Forelimb muscle (tissue), 1 donor: ENCODE data around the gene DHX38. TPM values are rescaled to one million over a fixed set of nuclear protein-coding genes. Genes with fewer than 3 reads are reported as not detected.
A peak's percentile ranks its signal among the peaks of the same experiment; 100 is the strongest.

Experiments
- DNase-seq: peaks from one replicate; pipeline ENCODE4 v3.0.0-alpha.2; 2013; ENCODE audit warnings: low read depth
- polyA plus RNA-seq: library from polyadenylated mRNA; unstranded; fragments of 120-200 nt; gene quantifications from one replicate; pipeline ENCODE4 v1.2.1, GENCODE V29; 2013; ENCODE audit not compliant: insufficient read length

The DHX38 gene
- polyA plus RNA-seq, 1 donor: 46.5 TPM

DNA sequence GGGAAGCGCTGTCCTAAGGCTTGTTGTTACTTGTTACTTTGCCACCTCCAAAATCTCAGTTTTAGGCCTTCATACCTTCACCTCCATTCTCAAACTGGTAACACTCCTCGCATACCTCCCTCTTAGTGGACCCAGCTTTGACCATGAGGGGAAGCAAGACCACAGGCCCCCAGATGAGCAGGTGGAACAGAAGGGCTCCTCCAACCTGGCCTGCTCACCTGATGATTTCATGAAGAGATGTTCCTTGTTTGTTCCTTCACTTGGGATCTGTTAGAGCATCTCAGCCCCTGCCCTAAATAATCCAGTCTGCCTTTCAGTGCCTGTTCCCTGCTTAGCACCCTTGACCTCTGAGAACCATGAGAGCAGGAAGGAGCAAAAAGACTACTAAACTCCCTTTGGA lies 28.7 kb downstream of the DHX38 start:
- DNase-seq: no peak

DNA sequence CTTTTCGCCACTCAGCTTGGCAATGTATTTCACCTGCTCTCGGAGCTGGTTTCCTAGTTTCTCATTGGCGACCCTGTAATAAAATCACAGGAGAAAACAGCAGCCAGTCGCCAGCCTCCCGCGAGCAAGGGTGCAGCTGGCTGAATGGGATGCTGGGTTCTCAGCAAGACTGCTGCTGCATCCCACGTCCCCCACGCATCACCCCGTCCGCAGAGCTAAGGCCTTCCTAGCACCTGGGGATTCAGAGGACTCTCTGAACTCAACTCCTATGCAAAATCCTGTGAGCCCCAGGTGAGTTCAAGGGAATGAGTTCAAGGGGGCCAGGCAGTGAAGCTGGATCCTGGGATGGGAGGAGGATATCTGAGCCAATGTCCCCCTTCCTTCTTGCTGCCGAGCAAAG lies 29.3 kb downstream of the DHX38 start:
- DNase-seq: no peak

DNA sequence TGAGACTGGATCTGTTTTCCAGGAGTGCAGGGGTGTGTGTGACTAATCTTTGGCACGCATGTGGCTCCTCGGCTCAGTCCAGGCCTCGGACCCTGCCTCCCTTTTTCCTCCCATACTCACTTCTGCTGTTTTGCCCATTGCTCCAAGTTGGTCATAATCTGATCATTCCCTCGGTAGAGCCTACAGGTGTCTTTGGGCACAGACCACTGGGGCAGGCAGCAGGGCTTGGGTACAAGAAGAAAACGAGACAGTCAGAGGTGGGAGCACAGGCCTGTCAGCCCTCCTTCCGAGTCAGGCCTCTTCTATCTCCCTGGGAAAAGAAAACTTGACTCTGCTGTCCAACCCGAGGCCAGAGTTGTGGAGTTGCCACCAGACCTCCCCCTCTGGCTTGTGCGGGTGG lies 29.8 kb downstream of the DHX38 start:
- DNase-seq: no peak

GRCh38 chr16:72124148-72124547 lies 30.5 kb downstream of the DHX38 start:
- DNase-seq: no peak

GRCh38 chr16:72124761-72125634 lies 31.4 kb downstream of the DHX38 start:
- DNase-seq: peak; percentile 43

GRCh38 chr16:72125635-72126428 lies 32.2 kb downstream of the DHX38 start:
- DNase-seq: no peak

- no peak for DNase-seq
These were observed 32.8 kb downstream of the DHX38 start for GRCh38 chr16:72126429-72126765.

GRCh38 chr16:72128701-72129100 lies 35.1 kb downstream of the DHX38 start:
- no peak for DNase-seq

DNA sequence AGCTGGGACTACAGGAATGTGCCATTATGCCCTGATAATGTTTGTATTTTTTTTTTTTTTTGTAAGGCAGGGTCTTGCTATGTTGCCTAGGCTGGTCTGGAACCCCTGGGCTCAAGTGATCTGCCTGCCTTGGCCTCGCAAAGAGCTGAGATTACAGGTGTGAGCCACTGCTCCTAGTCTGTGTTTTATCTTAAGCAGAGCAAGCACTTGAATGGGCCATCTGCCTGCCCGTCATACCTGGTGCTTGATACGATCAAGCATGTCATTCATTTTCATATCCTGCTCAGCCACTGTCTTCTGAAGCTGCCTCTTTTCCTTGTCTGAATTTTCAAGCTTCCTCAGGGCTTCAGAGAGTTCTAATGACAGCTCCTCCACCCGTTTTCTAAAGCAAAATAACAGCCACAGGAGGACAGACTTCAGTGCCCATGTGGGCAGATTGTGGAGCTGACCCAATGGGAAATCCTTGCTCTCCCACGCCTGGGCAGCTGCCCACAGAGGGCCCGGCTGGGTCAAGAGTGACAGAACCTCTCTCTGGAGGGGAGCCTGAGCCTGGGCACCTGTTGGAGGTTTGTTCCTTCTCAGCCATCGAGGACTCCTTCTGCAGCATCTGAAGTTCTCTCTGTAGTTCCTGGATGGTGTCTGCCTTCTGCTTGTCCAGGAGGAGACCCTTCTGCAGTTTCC lies 36.5 kb downstream of the DHX38 start:
- no peak for DNase-seq

- DNase-seq: no peak
These were observed 37.4 kb downstream of the DHX38 start for GRCh38 chr16:72131036-72131435.

DNA sequence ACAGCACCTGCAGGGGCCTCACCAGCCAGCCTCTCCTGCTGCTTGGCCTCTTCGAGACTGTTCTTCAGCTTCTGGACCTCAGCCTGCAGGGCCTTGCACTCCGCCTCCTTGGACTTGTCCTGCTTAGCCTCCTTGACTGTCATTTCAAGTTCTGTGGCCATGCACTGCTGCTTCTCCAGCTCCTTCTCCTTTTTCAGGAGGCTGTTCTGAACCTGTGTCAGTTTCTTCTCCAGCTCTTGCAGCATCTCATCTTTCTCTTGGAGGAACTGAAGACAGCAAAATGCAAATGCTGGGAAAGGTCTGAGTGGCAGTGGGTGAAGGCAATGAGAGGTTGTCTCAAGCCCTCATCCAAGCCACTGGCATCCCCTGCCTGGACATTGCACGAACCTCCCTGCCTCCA lies 39.1 kb downstream of the DHX38 start:
- DNase-seq: no peak

- DNase-seq: no peak
These were observed 40.9 kb downstream of the DHX38 start for GRCh38 chr16:72134507-72134906.

- DNase-seq: no peak
These were observed 43.9 kb downstream of the DHX38 start for GRCh38 chr16:72137380-72138063.

DNA sequence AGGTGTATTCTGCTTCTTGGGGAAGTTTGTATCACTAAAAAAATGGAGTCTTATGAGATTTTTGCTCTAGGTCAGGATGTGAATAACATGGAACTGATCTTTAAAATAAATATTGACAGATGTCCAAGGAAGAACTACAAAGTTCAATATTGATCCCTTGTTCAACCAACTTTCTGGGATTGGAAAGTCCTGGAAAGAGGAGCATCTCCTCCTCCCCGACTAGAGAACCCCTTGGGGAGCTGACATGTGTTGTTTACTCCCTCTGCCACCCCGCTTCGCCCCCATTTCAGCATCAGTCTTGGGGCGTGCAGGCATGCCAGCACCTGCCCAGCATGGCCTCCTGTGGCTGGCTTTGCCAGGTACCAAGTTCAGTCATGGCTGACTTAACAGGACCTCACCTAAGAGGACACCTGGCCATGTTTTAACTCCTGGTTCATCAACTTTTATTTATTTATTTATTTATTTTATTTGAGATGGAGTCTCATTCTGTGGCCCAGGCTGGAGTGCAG lies 44.5 kb downstream of the DHX38 start:
- no peak for DNase-seq

- DNase-seq: no peak
These were observed 46.3 kb downstream of the DHX38 start for GRCh38 chr16:72139908-72140307.

- DNase-seq: no peak
These were observed 48.8 kb downstream of the DHX38 start for GRCh38 chr16:72142476-72142875.

DNA sequence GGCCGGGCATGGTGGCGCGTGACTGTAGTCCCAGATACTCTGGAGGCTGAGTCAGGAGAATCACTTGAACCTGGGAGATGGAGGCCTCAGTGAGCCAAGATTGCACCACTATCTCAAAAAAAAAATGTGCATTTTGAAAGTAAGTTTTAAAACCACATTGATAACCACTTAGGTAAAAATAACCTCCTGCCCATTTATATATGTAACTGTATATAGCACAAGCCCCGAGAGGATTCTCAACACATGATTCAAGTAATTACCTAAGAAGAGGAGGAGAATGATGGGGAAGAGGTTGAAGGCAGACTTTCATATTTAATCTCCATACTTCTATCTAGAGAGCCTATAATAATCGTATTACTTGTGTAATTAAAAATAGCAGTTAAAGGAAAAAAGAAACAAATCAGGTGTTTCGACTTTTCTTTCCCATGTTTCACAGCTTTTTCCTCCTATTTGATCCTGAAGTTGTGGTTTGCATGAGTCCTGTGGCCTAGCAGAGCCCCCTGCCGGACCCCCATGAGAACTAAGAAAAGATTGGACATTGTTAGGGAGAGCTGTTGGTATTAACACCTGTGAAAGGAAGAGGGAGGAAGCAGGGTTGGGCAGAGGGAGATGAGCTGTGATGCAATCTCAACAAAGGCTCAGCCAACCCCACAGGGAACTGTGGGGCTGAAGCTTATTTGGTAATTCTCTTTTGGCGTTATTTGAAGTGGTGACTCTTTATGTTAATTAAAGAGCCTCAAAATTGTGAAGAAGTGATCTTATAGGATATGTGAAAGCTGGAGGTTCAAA lies 56.2 kb downstream of the DHX38 start:
- no peak for DNase-seq

DNA sequence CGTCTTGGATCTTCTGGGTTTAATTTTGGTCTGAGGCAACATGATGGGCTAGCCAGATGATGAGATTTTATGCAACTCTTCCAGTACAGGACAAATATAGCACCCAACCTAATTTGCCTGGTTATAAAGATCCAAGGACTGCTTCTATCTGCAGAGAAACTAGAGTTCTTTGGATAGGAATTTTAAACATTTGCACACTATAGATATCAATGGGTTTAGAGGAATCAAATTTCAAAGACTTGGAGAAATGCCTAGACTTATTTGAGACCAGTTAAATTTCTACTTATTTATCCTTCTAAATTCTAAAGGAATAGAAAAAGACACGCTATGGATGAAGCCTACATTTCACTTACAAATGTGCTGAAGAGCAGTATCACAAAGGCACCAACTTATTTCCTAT lies 65.7 kb downstream of the DHX38 start:
- DNase-seq: no peak

- no peak for DNase-seq
These were observed 66.2 kb downstream of the DHX38 start for GRCh38 chr16:72159801-72160200.

DNA sequence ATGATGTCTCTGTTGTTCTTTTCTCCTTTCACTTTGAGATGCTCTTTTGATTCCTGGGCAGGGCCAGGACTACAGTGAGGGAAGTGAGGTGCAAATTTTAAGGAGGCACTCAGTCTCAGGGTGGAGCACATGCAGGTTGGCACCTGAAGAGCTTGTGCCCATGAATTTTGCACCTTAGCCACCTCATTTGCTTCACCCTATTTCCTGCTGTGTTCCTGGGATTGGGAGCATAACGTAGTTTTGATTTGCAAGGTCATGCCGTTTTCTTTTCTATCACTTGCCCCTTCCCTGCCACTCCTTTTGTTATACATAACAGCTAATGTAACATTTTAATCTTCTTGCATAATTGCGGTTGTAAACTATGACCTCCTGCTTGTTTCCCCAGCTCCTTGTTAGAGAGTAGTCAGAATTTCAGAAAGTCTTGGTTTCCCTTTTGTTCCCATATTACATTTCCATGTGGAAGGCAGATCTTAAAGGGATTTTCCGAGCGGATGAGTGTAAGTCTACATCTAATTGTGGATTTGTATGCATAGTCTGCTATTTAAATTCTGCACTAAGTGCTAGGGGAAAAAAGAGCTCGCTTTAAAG lies 68.6 kb downstream of the DHX38 start:
- DNase-seq: no peak
